Measurements from ENCODE around the gene KLK6.

Gene KLK6

GRCh38 chr19:50969413-50969760 lies at the start of gene KLK6:
KLK6 (minus strand) TSS chr19:50969591; CDS start chr19:50968104, 1,487 bp downstream.
- DNase-seq = no peak

- no peak for DNase-seq
Measured at GRCh38 chr19:51018745-51019543, 49.6 kb upstream of the KLK6 start.

GRCh38 chr19:51016798-51017683 lies 47.6 kb upstream of the KLK6 start:
- peak; percentile 67 for DNase-seq

GRCh38 chr19:51015691-51016267 lies 46.4 kb upstream of the KLK6 start:
- no peak for DNase-seq

- no peak for DNase-seq
Measured at GRCh38 chr19:51014242-51014641, 44.9 kb upstream of the KLK6 start.

- DNase-seq = no peak
Measured at GRCh38 chr19:51012661-51013190, 43.3 kb upstream of the KLK6 start.

GRCh38 chr19:51010066-51010795 lies 40.8 kb upstream of the KLK6 start:
- DNase-seq = no peak

- DNase-seq = no peak
Measured at GRCh38 chr19:51009061-51009891, 39.9 kb upstream of the KLK6 start.

GRCh38 chr19:51007488-51007887 lies 38.1 kb upstream of the KLK6 start:
- DNase-seq = no peak

- no peak for DNase-seq
Measured at GRCh38 chr19:51006406-51006805, 37.0 kb upstream of the KLK6 start.

GRCh38 chr19:51005248-51005647 lies 35.9 kb upstream of the KLK6 start:
- no peak for DNase-seq

- DNase-seq = no peak
Measured at GRCh38 chr19:51003316-51003715, 33.9 kb upstream of the KLK6 start.

- no peak for DNase-seq
Measured at GRCh38 chr19:51002542-51003311, 33.3 kb upstream of the KLK6 start.

- no peak for DNase-seq
Measured at GRCh38 chr19:51002089-51002532, 32.7 kb upstream of the KLK6 start.

- no peak for DNase-seq
Measured at GRCh38 chr19:51001515-51001914, 32.1 kb upstream of the KLK6 start, which contains the start of gene KLK8. KLK8 (minus strand) TSS chr19:51001604; CDS start chr19:51001167, 437 bp downstream.

- DNase-seq = no peak
Measured at GRCh38 chr19:51000981-51001380, 31.6 kb upstream of the KLK6 start.

- no peak for DNase-seq
Measured at GRCh38 chr19:51000426-51000825, 31.0 kb upstream of the KLK6 start.

- no peak for DNase-seq
Measured at GRCh38 chr19:50998686-50999085, 29.3 kb upstream of the KLK6 start.

- DNase-seq = no peak
Measured at GRCh38 chr19:50998061-50998460, 28.7 kb upstream of the KLK6 start.

GRCh38 chr19:50994129-50994528 lies 24.7 kb upstream of the KLK6 start:
- no peak for DNase-seq

- DNase-seq = no peak
Measured at GRCh38 chr19:50992666-50993035, 23.3 kb upstream of the KLK6 start.

Measured in NCI-H146 (cell line).